Raji (cell line): ENCODE results near the gene OSCP1.

Source experiments
- POLR2A ChIP-seq: IDR thresholded peaks from 2 replicates; pipeline ENCODE4 v1.6.1; 2011; ENCODE audit warnings: low read depth, low read length, control low read depth; ENCODE audit not compliant: insufficient read depth

The OSCP1 gene

GRCh38 chr1:36433102-36433501 lies 17.1 kb downstream of the OSCP1 start:
- no peak for TF ChIP-seq POLR2A

GRCh38 chr1:36432616-36433015 lies 17.6 kb downstream of the OSCP1 start:
- TF ChIP-seq POLR2A = no peak

GRCh38 chr1:36425791-36426190 lies 24.5 kb downstream of the OSCP1 start:
- no peak for TF ChIP-seq POLR2A

- TF ChIP-seq POLR2A = no peak
Measured at GRCh38 chr1:36421649-36422048, 28.6 kb downstream of the OSCP1 start.

DNA sequence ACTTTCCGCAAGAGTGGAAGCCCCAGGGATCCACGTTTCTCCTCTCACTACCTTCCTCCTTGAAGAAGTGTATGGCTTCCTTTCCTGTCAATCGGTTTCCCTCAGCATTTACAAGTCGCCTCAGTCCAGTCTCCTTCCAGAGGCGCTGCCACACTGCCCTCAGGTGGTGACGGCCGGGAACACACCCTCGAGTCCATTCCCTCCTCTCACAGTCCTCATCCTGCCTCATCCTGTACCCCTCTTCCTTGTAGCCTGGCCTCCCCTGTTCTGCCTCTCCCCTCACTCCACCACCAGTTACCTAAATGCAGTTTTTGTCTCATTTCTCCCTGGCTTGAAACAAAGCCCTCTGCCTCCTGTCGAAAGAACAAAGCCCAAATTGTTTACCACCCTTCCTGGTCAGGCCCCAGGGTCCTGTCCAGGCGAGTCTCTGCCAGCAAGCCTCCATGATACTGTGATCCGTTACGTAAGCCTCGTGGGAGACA lies 29.4 kb downstream of the OSCP1 start:
- TF ChIP-seq POLR2A = no peak

DNA sequence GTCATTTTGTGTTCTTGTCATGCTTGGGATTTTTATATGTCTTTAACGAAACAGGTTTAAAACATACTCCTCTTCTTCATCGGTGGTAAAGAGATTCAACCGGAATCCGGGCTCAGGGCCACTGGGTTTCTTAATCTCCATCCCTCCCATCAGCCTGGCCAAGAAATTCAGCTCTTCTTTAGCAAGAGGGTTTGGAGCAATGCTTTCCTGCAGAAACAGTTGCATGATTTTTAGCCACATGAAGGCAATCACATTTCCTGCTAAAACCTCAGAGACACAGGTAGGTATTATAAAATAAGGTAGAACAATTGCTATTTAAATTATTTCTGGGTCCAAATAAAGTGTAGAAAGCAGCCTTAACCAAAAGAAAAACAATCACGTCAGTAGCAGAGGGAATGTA lies 29.8 kb downstream of the OSCP1 start:
- TF ChIP-seq POLR2A = no peak

GRCh38 chr1:36419569-36419968 lies 30.7 kb downstream of the OSCP1 start:
- no peak for TF ChIP-seq POLR2A

DNA sequence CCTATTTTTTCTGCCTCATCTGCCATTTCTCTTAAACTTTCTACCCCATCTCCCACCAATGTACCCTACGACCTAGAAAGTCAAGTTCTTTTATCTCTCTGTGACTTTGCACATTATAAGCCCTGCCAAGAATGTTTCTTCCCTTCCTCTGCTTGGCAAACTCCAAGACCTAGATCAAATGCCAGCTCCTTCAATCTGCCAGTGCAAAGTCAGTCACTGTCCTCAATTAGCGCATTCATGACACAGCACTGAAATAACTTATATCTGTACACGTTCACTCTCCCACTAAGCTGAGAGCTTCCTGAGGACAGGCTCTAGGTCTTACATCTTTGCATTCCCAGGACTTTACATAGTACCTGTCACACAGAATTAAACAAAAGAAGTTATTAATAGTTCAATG lies 31.1 kb downstream of the OSCP1 start:
- TF ChIP-seq POLR2A = no peak

DNA sequence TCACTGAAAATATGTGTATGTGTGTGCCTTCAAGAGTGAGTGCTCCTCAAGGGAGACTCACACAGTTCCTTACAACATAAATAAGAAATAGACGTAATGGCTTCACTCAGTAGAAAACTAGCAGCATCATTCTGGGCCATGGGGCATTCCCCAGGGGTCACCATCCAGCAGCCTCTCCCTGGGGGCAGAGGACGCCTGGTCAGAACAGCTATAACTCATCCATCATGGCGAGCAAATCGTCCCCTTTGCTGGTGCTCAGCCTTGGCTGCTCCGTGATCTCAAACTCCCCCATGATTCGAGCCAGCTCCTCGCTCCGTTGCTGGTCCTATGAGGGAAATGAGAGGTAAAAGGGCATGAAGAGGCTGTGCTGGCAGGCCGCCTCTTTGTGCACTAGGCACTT lies 32.3 kb downstream of the OSCP1 start:
- no peak for TF ChIP-seq POLR2A

DNA sequence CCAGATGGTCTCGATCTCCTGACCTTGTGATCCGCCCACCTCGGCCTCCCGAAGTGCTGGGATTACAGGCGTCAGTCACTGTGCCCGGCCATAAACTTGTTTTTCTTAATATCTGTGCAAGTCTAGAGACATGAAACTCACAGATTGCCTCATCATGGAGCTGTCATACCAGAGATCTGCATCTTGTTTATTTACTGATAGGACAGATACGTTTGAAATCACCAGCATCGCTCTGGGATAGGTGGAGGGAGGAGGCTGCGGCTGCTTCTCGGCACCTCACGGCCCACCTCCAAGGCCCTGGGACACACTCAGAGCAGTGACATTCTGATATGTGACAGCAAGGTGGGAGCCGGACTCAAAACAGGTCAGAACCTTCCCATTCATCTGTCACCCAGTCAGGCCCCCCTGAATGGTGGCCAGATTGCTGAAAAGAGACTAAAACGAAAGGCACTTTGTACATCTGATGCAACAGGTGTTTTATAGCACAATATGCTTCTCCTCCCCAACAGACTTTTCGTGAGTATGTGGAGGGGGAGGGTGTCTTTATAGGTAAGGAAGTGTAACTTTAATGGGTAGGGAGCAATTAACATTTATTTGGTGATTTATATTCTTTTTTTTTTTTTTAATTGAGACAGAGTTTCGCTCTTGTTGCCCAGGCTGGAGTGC lies 34.5 kb downstream of the OSCP1 start:
- TF ChIP-seq POLR2A = no peak

DNA sequence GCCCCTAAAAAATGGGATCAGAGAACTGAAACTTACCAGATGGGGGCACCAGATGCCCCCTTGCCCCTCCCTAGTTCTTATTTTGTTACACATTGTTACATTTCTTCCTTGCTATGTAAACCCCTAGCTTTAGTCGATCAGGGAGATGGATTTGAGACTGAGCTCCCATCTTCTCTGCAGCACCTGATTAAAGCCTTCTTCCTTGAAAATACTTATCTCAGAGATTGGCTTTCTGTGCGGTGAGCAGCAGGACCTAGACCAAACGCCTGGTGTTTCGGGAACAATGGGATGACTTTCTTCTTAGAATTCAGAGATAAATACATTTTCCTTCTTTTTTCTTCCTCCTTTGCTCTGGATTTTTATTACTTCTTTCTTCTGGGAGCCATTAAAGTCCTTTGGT lies 35.9 kb downstream of the OSCP1 start:
- TF ChIP-seq POLR2A = no peak

DNA sequence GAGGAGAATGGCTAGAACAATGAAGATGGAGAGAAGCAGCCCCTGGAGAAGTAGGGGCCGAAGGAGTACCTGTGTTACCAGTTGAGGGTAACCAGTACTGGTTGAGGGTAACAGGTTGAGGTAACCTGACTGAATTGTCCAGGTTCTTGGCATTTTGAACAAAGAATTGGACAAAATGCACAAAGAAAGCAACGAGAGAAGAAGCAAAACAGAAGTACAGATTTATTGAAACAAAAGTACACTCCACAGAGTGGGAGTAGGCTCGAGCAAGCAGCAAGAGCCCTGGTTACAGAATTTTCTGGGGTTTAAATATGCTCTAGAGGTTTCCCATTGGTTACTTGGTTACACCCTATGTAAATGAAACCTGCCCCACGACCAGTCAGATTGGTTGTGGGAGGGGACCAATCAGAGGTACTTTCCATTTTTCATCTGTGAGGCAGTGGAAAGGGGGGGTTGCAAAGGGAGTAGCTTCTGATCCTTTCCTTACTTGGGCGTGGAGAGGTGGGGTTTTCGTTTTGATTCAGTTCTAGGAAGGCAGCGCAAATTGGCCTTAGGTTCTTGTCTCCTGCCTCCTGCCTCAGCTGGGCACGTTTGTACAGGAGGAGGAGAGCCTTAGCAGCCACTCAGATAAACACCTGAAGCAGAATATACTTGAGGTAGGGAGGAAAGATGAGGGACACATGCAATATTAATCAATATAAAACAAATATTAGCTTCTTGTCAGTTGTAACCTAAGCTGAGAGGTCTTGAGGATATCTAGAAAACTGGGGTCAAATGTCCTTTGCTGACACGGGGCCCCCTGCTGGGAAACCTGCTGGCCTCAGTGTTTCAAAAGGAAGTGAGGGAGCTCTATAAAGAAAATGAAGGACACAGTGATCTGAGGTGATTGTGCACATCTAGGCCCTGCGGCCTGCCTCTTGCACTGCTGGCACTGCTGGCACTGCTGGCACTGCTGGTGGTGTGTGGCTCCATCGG lies 38.3 kb downstream of the OSCP1 start:
- TF ChIP-seq POLR2A = no peak

- no peak for TF ChIP-seq POLR2A
Measured at GRCh38 chr1:36408479-36408878, 41.8 kb downstream of the OSCP1 start.

- TF ChIP-seq POLR2A = no peak
Measured at GRCh38 chr1:36406440-36406839, 43.8 kb downstream of the OSCP1 start.

- TF ChIP-seq POLR2A = no peak
Measured at GRCh38 chr1:36402504-36402890, 47.8 kb downstream of the OSCP1 start.

DNA sequence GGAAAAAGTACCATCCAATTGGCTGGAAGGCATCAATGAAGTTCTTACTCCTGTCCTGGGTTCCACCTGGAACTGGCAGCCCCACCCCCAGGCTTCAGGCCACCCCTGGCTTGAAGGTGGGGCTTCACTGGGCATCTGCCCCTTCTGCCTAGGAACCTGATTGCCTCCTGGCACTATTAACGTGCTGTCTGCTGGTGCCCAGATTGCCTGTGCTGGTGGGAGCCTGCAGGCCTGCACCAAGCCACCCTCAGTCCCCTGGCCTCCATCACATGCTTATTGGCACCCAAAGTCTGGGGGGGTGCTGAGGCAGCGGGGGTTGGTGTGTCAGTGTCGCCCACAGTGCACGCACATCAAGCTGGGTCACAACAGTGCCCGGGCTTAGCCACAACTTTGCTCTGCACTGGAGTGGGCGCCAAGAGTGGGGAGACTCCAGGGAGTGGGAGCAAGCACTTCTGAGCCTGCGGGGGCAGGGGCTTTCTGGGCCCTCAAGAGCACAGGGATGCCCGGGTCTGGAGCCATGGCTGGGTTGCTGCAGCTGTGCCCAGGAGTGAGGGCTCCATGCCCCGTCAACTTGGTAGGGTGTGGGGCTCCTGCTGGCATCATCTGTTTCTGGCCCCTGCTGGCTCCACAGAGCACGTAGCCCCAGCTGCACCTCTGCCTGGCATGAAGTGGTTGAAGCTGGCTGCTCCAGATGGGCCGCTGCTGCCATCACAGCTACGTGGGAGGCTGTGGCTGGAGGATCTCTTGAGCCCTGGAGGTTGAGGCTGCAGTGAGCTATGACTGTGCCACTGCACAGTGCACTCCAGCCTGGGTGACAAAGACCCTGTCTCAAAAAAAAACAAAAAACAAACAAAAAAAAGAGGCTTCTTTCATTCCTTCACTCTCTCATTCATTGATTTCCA lies 48.4 kb downstream of the OSCP1 start:
- TF ChIP-seq POLR2A = no peak
